Measurements from ENCODE around the gene ERO1A.

ERO1A gene

DNA sequence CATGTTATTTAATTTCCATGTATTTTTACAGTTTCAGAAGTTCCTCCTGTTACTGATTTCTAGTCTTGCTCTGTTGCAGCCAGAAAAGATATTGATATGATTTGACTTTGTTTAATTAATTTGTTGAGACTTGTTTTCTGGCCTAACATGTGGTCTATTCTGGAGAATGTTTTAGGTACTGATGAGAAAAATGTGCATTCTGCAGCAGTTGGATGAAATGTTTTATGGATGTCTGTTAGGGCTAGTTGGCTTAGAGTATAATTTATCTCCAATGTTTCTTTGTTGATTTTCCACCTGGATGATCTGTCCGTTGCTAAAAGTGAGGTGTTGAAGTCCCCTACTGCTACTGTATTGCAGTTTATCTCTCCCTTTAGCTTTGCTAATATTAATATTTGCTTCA lies 88.3 kb downstream of the ERO1A start:
- DNase-seq (ENCODE audit: low read depth): no peak

DNA sequence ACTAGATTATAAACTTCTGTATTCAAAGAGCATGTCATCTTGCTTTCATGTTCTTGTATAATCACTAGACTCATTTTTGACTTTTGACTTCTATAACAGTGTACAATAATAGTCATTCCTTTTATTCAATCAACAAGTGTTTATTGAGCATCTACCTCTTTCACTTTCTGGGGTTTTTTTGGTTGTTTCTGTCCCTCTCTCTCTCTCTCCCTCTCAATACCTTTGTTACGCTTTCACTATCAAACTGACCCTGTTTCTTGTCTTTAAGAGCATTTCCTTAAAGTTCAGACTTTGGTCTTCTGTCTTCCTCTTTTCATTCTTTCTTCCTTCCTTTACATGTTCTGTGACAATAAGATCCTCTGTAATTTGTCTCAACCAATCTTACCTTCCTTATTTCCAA lies 93.2 kb downstream of the ERO1A start:
- DNase-seq (ENCODE audit: low read depth): no peak

DNA sequence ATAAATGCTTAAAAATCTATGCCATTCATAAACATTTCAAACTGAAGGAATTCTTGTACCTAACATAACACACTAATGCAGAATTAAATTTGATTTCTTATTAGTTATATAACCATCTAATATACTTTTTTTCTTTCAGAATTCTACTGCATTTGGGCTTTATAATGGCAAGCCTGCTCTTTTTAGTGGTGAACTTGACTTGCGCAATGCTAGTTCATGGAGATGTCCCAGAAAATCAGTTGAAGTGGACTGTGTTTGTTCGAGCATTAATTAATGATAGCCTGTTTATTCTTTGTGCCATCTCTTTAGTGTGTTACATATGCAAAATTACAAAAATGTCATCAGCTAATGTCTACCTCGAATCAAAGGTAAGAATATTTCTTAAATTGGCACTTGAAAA lies 95.4 kb downstream of the ERO1A start:
- DNase-seq (ENCODE audit: low read depth): no peak

DNA sequence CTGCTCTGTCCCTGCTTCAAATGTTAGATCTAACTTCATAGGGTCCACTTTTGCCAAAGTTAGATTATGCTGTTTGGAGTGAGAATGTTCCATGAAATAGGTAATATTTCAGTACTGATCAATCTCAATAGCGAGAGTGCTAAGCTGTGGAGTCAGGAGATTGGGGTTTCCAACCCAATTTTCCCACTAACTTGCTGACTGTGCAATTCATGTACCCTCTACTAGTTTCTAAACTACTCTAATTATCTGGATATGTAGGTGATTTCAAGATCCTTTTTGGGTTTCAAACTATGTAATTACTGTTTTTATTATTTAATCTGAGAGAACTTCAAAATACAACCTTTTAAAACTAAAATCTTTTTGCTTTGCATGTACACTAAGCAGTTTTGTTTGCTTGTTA lies 96.8 kb downstream of the ERO1A start:
- no peak for DNase-seq (ENCODE audit: low read depth)

DNA sequence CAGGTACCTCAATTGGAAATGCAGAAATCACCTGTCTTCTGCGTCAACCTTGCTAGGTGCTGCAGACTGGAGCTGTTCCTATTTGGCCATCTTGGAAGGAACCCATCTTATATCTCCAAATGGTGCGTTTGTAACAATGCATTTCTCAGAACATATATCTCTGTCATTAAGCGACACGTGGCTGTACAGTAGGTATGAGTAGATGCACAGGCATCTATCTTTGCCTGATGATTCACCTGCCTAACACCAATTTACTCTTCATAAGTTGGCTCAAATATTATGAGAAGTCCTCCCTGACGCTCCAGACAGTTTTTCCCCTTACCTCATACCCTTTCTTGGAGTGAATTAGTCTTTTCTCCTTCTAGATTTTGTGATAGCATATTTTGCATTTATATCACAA lies 98.5 kb downstream of the ERO1A start:
- DNase-seq (ENCODE audit: low read depth): peak; percentile 6

DNA sequence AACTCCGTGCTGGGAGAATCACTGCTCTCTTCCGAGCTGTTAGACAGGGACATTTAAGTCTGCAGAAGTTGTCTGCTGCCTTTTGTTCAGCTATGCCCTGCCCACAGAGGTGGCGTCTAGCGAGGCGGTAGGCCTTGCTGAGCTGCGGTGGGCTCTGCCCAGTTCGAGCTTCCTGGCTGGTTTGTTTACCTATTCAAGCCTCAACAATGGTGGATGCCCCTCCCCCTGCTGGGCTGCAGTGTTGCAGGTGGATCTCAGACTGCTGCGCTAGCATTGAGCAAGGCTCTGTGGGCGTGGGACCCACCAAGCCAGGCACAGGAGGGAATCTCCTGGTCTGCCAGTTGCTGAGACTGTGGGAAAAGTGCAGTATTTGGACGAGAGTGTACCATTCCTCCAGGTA lies 99.0 kb downstream of the ERO1A start:
- DNase-seq (ENCODE audit: low read depth): no peak

DNA sequence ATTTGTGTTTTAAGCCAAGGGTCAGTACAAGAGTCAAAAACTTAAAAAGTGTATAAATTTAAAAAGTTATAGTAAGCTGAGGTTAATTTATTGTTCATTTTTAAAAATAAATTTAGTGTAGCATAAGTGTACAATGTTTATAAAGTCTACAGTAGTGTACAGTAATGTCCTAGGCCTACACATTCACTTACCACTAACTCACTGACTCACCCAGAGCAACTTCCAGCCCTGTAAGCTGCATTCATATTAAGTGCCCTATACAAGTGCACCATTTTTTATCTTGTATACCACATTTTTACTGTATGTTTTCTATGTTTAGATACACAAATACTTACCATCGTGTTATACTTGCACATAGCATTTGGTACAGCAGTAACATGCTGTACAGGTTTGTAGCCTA lies 105.0 kb downstream of the ERO1A start:
- no peak for DNase-seq (ENCODE audit: low read depth)
